NCI-H345 treated with DMSO at 0.1 percent for 48 hours (cell line): ENCODE results near the gene SLIRP.
"Not testable (repeated sequence)": the region's sequence is repeated elsewhere in the genome, so short reads cannot be mapped to it uniquely, and the experiment has no call there.

Source experiments
- DNase-seq: peaks from one replicate; lab custom pipeline; 2025; ENCODE audit not compliant: unreplicated experiment; lab: John Stamatoyannopoulos, UW

Gene SLIRP

GRCh38 chr14:77741438-77741837, 33.5 kb downstream of the SLIRP start:
- DNase-seq: no peak

GRCh38 chr14:77746064-77746702, 38.3 kb downstream of the SLIRP start:
- DNase-seq: no peak

- DNase-seq: not testable (repeated sequence)
Observed at GRCh38 chr14:77747425-77747824, 39.5 kb downstream of the SLIRP start.

GRCh38 chr14:77752266-77752665, 44.4 kb downstream of the SLIRP start:
- no peak for DNase-seq

GRCh38 chr14:77752799-77753516, 45.1 kb downstream of the SLIRP start:
- no peak for DNase-seq

- DNase-seq: peak; percentile 86
Observed at GRCh38 chr14:77760381-77761204, 52.7 kb downstream of the SLIRP start, which contains the start of gene SNW1. SNW1 (minus strand) TSS chr14:77761156; CDS start chr14:77761127, 29 bp downstream.

- no peak for DNase-seq
Observed at GRCh38 chr14:77761205-77761931, 53.5 kb downstream of the SLIRP start.

GRCh38 chr14:77763316-77763715, 55.4 kb downstream of the SLIRP start:
- no peak for DNase-seq

- no peak for DNase-seq
Observed at GRCh38 chr14:77763978-77764377, 56.1 kb downstream of the SLIRP start.
